ENCODE data around the gene HDHD3.

DNA sequence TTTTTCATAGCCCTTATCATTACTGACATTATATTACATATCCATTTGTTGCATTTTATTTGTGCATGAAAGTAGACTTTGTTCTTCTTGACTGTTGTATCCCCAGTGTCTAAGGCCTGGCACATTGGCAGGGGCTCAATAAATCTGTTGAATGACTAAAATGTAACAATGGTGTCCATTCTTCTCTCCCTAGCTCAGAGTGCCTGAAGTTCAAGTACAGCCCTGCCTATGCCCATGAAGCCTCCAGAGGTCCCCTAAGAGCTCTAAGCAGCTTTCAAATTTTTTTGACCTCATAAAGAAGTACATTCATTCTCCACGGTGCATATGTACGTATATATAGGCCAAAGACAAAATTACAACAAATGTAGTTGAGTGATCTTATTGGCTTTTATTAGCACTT, 31.6 kb downstream of the HDHD3 start:
- TF ChIP-seq, protein P1, sequence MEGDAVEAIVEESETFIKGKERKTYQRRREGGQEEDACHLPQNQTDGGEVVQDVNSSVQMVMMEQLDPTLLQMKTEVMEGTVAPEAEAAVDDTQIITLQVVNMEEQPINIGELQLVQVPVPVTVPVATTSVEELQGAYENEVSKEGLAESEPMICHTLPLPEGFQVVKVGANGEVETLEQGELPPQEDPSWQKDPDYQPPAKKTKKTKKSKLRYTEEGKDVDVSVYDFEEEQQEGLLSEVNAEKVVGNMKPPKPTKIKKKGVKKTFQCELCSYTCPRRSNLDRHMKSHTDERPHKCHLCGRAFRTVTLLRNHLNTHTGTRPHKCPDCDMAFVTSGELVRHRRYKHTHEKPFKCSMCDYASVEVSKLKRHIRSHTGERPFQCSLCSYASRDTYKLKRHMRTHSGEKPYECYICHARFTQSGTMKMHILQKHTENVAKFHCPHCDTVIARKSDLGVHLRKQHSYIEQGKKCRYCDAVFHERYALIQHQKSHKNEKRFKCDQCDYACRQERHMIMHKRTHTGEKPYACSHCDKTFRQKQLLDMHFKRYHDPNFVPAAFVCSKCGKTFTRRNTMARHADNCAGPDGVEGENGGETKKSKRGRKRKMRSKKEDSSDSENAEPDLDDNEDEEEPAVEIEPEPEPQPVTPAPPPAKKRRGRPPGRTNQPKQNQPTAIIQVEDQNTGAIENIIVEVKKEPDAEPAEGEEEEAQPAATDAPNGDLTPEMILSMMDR (IDR thresholded peaks at IDR 0.05), result no peak
- TF ChIP-seq POLR2A (IDR thresholded peaks at IDR 0.05; ENCODE audit: low read depth) (no peak), POLR2AphosphoS5 (IDR thresholded peaks at IDR 0.05) (no peak), EP300 (IDR thresholded peaks at IDR 0.05) (no peak)
